Hepatocyte (in vitro differentiated cells): ENCODE results near the gene BAZ1A. TPM values are rescaled to one million over a fixed set of nuclear protein-coding genes. Genes with fewer than 3 reads are reported as not detected.

ENCODE experiments used
- DNase-seq: peaks from one replicate; pipeline ENCODE4 v3.0.0-alpha.2; 2016; ENCODE audit warnings: low spot score
- H2AFZ ChIP-seq: fragments of 200-600 bp; sonication (generic); 2 replicates; pipeline ENCODE4 v1.6.0; 2016; ENCODE audit warnings: antibody characterized with exemption, mild to moderate bottlenecking
- H3K27ac ChIP-seq: fragments of 200-600 bp; sonication (generic); 2 replicates; pipeline ENCODE4 v1.5.1; 2016; ENCODE audit warnings: mild to moderate bottlenecking
- H3K27me3 ChIP-seq: fragments of 200-600 bp; sonication (generic); 2 replicates; pipeline ENCODE4 v1.6.1; 2016
- H3K36me3 ChIP-seq: fragments of 200-600 bp; sonication (generic); replicated peaks from 2 replicates; pipeline ENCODE4 v1.5.1; 2016; ENCODE audit warnings: low read depth; ENCODE audit not compliant: insufficient read depth
- H3K4me1 ChIP-seq: fragments of 200-600 bp; sonication (generic); 2 replicates; pipeline ENCODE4 v1.5.1; 2016; ENCODE audit warnings: mild to moderate bottlenecking, moderate library complexity; ENCODE audit not compliant: insufficient read depth
- H3K4me2 ChIP-seq: fragments of 200-600 bp; sonication (generic); 2 replicates; pipeline ENCODE4 v1.6.0; 2016
- H3K4me3 ChIP-seq: fragments of 200-600 bp; sonication (generic); 2 replicates; pipeline ENCODE4 v1.5.1; 2016; ENCODE audit warnings: mild to moderate bottlenecking
- H3K79me2 ChIP-seq: fragments of 200-600 bp; sonication (generic); 2 replicates; pipeline ENCODE4 v1.6.0; 2017; ENCODE audit warnings: mild to moderate bottlenecking
- H3K9me2 ChIP-seq: fragments of 200-600 bp; sonication (generic); replicated peaks from 2 replicates; pipeline ENCODE4 v1.6.0; 2017; ENCODE audit warnings: mild to moderate bottlenecking; ENCODE audit not compliant: insufficient read depth
- H3K9me3 ChIP-seq: fragments of 200-600 bp; sonication (generic); 2 replicates; pipeline ENCODE4 v1.5.1; 2016; ENCODE audit warnings: low read depth, mild to moderate bottlenecking
- H4K20me1 ChIP-seq: fragments of 200-600 bp; sonication (generic); 2 replicates; pipeline ENCODE4 v1.6.0; 2016; ENCODE audit warnings: mild to moderate bottlenecking; ENCODE audit not compliant: insufficient read depth, poor library complexity, severe bottlenecking
- EZH2 ChIP-seq: fragments of 200-600 bp; sonication (generic); IDR thresholded peaks from 2 replicates; pipeline ENCODE4 v1.6.1; 2016; ENCODE audit warnings: antibody characterized with exemption, mild to moderate bottlenecking, borderline replicate concordance
- EZH2phosphoT487 ChIP-seq: fragments of 200-600 bp; sonication (generic); IDR thresholded peaks from one replicate; pipeline ENCODE4 v1.6.1; 2018; ENCODE audit warnings: antibody characterized with exemption, mild to moderate bottlenecking, low read depth, moderate library complexity; ENCODE audit not compliant: unreplicated experiment, severe bottlenecking
- WGBS: methylation state at CpG from one replicate; pipeline ENCODE4 v1.1.6; 2016; ENCODE audit warnings: low lambda C conversion rate; ENCODE audit errors: missing lambda C conversion rate; 5-methylcytosine and 5-hydroxymethylcytosine counted together
- polyA plus RNA-seq: library from polyadenylated mRNA; unstranded; fragments of >200 nt; fragmentation: Nextera tagmentation; extraction: Ambion mirVana; gene quantifications from 2 replicates; pipeline ENCODE4 v1.2.1, GENCODE V29; 2016
- total RNA-seq: library from RNA; depleted of rRNA; stranded (reverse); fragments of >200 nt; gene quantifications from 2 replicates; pipeline ENCODE4 v1.2.3, GENCODE V29; 2014
- TF ChIP-seq, protein P1 (sequence below): fragments of 200-600 bp; sonication (generic); IDR thresholded peaks from 2 replicates; pipeline ENCODE4 v1.5.1; 2016; ENCODE audit warnings: antibody characterized with exemption, mild to moderate bottlenecking; ENCODE audit not compliant: poor library complexity

The BAZ1A gene
- total and polyA plus RNA-seq, 2 experiments from 2014 or later, result 20.9 to 24.7 TPM

- Histone ChIP-seq H3K27me3 (no peaks in the 10 kb centered on the region), H3K27ac (peak overlapping the region; percentile 38), H3K4me1 (peaks cover 3% of the 10 kb centered on the region), H4K20me1 (no peaks in the 10 kb centered on the region), H3K9me3 (no peaks in the 10 kb centered on the region), H3K9me2 (no peaks in the 10 kb centered on the region), H3K4me3 (no peak overlapping the region), H2AFZ (no peak overlapping the region), H3K36me3 (no peaks in the 10 kb centered on the region), H3K79me2 (no peaks in the 10 kb centered on the region), H3K4me2 (peak overlapping the region; percentile 38)
- DNase-seq, result no peak
- TF ChIP-seq, protein P1, sequence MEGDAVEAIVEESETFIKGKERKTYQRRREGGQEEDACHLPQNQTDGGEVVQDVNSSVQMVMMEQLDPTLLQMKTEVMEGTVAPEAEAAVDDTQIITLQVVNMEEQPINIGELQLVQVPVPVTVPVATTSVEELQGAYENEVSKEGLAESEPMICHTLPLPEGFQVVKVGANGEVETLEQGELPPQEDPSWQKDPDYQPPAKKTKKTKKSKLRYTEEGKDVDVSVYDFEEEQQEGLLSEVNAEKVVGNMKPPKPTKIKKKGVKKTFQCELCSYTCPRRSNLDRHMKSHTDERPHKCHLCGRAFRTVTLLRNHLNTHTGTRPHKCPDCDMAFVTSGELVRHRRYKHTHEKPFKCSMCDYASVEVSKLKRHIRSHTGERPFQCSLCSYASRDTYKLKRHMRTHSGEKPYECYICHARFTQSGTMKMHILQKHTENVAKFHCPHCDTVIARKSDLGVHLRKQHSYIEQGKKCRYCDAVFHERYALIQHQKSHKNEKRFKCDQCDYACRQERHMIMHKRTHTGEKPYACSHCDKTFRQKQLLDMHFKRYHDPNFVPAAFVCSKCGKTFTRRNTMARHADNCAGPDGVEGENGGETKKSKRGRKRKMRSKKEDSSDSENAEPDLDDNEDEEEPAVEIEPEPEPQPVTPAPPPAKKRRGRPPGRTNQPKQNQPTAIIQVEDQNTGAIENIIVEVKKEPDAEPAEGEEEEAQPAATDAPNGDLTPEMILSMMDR, result no peak
- 38% methylated on average over 3 of the region's 3 CpGs for WGBS
Observed at GRCh38 chr14:34733245-34733644, 141.9 kb downstream of the BAZ1A start.

DNA sequence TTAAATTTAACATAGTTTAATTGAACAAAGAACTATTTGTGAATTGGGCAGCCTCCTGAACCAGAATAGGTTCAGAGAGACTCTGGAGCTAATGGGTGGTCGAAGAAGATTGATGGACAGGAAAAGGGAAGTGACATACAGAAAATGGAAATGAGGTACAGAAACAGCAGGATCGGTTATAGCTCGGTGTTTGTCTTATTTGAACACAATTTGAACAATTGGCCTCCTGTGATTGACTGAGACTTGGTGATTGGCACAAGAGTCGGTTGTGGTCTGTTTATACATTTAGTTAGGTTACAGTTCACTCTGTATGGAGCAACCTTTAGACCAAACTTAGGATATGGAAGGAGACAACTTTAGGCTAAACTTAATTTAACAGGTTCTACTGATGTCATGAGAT, 142.4 kb downstream of the BAZ1A start:
- Histone ChIP-seq H3K27ac (no peak overlapping the region), H3K9me3 (no peaks in the 10 kb centered on the region), H3K4me2 (no peak overlapping the region), H3K79me2 (no peaks in the 10 kb centered on the region), H3K9me2 (no peaks in the 10 kb centered on the region), H2AFZ (no peak overlapping the region), H3K4me3 (no peak overlapping the region), H3K4me1 (peaks cover 3% of the 10 kb centered on the region), H3K27me3 (no peaks in the 10 kb centered on the region), H3K36me3 (no peaks in the 10 kb centered on the region), H4K20me1 (no peaks in the 10 kb centered on the region)
- 79% methylated on average over 4 of the region's 4 CpGs for WGBS
- no peak for DNase-seq
- no peak for TF ChIP-seq EZH2phosphoT487

- no peaks in the 10 kb centered on the region for H3K36me3 ChIP-seq
- no peaks in the 10 kb centered on the region for H3K4me1 ChIP-seq
- no peak overlapping the region for H3K4me3 ChIP-seq
- WGBS, result 68% methylated on average over 3 of the region's 3 CpGs
- H3K9me3 ChIP-seq, result no peaks in the 10 kb centered on the region
- H3K27me3 ChIP-seq, result no peaks in the 10 kb centered on the region
- no peak overlapping the region for H2AFZ ChIP-seq
- TF ChIP-seq EZH2phosphoT487 (no peak), EZH2 (no peak)
- TF ChIP-seq, protein P1, result no peak
- H3K27ac ChIP-seq, result no peak overlapping the region
- no peaks in the 10 kb centered on the region for H4K20me1 ChIP-seq
- no peaks in the 10 kb centered on the region for H3K79me2 ChIP-seq
- no peak overlapping the region for H3K4me2 ChIP-seq
- H3K9me2 ChIP-seq, result no peaks in the 10 kb centered on the region
- no peak for DNase-seq
Observed at GRCh38 chr14:34723867-34724266, 151.3 kb downstream of the BAZ1A start.

DNA sequence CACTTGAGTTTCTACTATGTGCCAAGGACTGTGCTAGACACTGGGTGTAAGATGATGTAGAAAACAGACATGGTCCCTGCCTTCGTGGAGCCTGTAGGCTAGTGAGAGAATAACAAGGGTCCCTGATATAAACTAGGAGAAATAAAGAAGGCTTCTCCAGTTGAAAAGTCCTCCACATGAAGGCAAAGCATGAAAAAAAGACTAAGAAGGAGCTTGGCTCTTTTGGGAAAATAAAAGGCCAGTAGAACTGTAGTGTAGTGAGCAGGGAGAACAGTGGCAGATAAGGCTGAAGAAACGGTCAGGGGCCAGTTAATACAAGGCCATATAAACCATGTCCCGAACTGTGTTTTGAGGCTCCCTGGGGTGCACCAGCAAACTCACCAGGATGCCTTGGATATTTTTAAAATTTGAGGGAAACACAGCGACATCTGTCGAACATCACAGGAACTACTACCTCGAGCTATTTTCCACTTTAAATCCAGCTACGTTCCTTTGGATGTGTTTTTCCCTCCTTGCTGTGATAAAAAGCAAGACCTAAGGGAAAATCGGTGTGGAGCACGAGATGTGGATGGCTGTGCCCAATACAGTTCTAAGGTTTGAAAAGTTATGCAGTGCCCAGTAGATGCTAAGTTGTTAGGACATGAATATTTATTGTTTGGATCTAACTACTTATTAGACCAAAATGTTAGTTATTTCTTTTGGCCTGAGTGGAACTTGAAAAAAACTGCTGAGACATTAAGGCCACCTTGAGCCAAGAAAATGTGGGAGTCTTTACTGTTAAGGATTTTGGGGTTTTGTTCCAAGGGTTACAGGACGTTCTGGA, 152.2 kb downstream of the BAZ1A start:
- no peak overlapping the region for H3K4me3 ChIP-seq
- H3K36me3 ChIP-seq, result no peaks in the 10 kb centered on the region
- no peaks in the 10 kb centered on the region for H3K9me2 ChIP-seq
- peak overlapping the region; percentile 31 for H2AFZ ChIP-seq
- no peak for TF ChIP-seq EZH2
- TF ChIP-seq, protein P1, result peak; percentile 74
- no peaks in the 10 kb centered on the region for H4K20me1 ChIP-seq
- peak; percentile 53 for DNase-seq
- H3K79me2 ChIP-seq, result no peaks in the 10 kb centered on the region
- no peak overlapping the region for H3K27ac ChIP-seq
- H3K4me2 ChIP-seq, result peak overlapping the region; percentile 55
- no peaks in the 10 kb centered on the region for H3K27me3 ChIP-seq
- H3K9me3 ChIP-seq, result no peaks in the 10 kb centered on the region
- WGBS, result 14% methylated on average over 10 of the region's 10 CpGs
- no peaks in the 10 kb centered on the region for H3K4me1 ChIP-seq
